Transverse colon (tissue), 4 donors: ENCODE results near the gene GNA15.

Experiments
- EP300 ChIP-seq: sonication (generic); formaldehyde crosslinking; IDR thresholded peaks from one replicate; pipeline ENCODE4 v1.6.1; 2017; ENCODE audit warnings: antibody characterized with exemption, low read depth
- POLR2A ChIP-seq: fragments of 450-650 bp; IDR thresholded peaks from one replicate; pipeline ENCODE4 v1.6.1; 2016; ENCODE audit warnings: antibody characterized with exemption, mild to moderate bottlenecking, moderate library complexity
- POLR2AphosphoS5 ChIP-seq, 3 donors: sonication (generic); formaldehyde crosslinking; IDR thresholded peaks; one replicate each; pipeline ENCODE4 v1.6.1; 2016; ENCODE audit warnings: antibody characterized with exemption in 3 of 3
- TF ChIP-seq, protein P1 (sequence below), 5 experiments: fragments of 200-600 bp in 3 of 5; fragments of 450-650 bp in 2 of 5; sonication (generic) in 3 of 5; IDR thresholded peaks; 1 replicate in 2 of 5; 2 replicates in 3 of 5; pipeline ENCODE4 v1.5.1; 2016 to 2017; ENCODE audit warnings: antibody characterized with exemption in 5 of 5, inconsistent platforms in 3 of 5, mild to moderate bottlenecking in 2 of 5, moderate library complexity in 1 of 5

DNA sequence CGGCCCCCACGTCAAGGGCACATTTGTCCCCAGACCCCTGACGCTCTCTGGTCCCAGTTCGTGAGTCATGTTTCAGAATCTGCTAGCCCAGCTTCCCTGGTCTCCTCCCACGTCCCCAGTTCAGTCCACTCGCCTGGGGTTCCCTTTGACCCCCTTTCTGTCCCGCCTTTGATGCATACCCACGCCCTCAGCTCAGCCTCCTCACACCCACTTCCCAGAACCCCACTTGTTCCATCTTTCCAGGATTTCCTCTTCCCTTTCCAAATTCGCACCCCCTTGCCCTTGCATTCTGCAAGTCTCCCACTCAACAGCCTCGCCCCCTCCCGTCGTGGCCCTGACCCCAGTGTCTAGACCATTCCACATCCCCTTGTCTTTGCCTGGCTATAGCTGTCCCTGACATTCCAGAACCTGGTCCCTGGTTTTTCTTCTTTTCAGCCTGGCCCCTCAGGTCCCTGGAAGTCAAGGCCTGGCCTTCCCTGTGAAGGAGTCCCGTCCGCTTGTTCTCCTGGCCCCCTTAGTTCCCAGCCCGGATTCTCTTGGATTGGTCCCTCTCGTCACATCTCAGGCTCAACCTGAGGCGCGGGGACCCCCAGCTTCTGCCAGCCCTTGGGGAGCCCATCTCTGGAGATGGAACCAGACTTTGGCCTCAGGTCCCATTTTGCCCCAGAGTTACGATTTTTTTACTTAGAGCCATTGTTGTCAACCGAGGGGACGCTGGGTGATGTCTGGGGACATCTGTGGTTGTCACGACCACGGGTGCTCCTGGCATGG lies 51.2 kb downstream of the GNA15 start:
- TF ChIP-seq, protein P1, sequence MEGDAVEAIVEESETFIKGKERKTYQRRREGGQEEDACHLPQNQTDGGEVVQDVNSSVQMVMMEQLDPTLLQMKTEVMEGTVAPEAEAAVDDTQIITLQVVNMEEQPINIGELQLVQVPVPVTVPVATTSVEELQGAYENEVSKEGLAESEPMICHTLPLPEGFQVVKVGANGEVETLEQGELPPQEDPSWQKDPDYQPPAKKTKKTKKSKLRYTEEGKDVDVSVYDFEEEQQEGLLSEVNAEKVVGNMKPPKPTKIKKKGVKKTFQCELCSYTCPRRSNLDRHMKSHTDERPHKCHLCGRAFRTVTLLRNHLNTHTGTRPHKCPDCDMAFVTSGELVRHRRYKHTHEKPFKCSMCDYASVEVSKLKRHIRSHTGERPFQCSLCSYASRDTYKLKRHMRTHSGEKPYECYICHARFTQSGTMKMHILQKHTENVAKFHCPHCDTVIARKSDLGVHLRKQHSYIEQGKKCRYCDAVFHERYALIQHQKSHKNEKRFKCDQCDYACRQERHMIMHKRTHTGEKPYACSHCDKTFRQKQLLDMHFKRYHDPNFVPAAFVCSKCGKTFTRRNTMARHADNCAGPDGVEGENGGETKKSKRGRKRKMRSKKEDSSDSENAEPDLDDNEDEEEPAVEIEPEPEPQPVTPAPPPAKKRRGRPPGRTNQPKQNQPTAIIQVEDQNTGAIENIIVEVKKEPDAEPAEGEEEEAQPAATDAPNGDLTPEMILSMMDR (IDR thresholded peaks at IDR 0.05), result no peak
- no peak for TF ChIP-seq EP300
- no peak for TF ChIP-seq POLR2AphosphoS5 (IDR thresholded peaks at IDR 0.05)
- TF ChIP-seq POLR2A, result no peak
